GM20431 (cell line): ENCODE results near the gene DOCK1.
"Not testable (repeated sequence)": the region's sequence is repeated elsewhere in the genome, so short reads cannot be mapped to it uniquely, and the experiment has no call there.

ENCODE experiments used
- in situ Hi-C: fragments of 300-500 bp; cut with MseI, MboI; formaldehyde crosslinking; loops from one replicate; pipeline ENCODE4 v1.15.0; 2020; ENCODE audit warnings: low sequenced_read_pairs; ENCODE audit not compliant: unreplicated experiment

Gene DOCK1

GRCh38 chr10:126899529-126899928, 5.7 kb upstream of the DOCK1 start:
- in situ Hi-C loops: not testable (repeated sequence)

- in situ Hi-C loops: no loop called here
These were observed 3.1 kb upstream of the DOCK1 start for GRCh38 chr10:126902157-126902556.

GRCh38 chr10:126903656-126904360, 1.4 kb upstream of the DOCK1 start:
- in situ Hi-C loops: no loop called here

GRCh38 chr10:126904516-126904817, 761 bp upstream of the DOCK1 start:
- in situ Hi-C loops: no loop called here

- in situ Hi-C loops: no loop called here
These were observed 812 bp downstream of the DOCK1 start for GRCh38 chr10:126905776-126906703.

GRCh38 chr10:126906704-126907422, 1.6 kb downstream of the DOCK1 start:
- in situ Hi-C loops: no loop called here

- in situ Hi-C loops: no loop called here
These were observed 2.3 kb downstream of the DOCK1 start for GRCh38 chr10:126907423-126907970.

- in situ Hi-C loops: no loop called here
These were observed 3.0 kb downstream of the DOCK1 start for GRCh38 chr10:126908225-126908624.

GRCh38 chr10:126908729-126909128, 3.5 kb downstream of the DOCK1 start:
- in situ Hi-C loops: no loop called here

GRCh38 chr10:126909147-126909546, 3.9 kb downstream of the DOCK1 start:
- in situ Hi-C loops: no loop called here

- in situ Hi-C loops: no loop called here
These were observed 5.0 kb downstream of the DOCK1 start for GRCh38 chr10:126910196-126910595.

- in situ Hi-C loops: no loop called here
These were observed 5.6 kb downstream of the DOCK1 start for GRCh38 chr10:126910798-126911197.

- in situ Hi-C loops: no loop called here
These were observed 6.1 kb downstream of the DOCK1 start for GRCh38 chr10:126911301-126911700.

- in situ Hi-C loops: no loop called here
These were observed 8.1 kb downstream of the DOCK1 start for GRCh38 chr10:126913316-126913715.

- in situ Hi-C loops: no loop called here
These were observed 9.3 kb downstream of the DOCK1 start for GRCh38 chr10:126914561-126914960.

- in situ Hi-C loops: not testable (repeated sequence)
These were observed 11.7 kb downstream of the DOCK1 start for GRCh38 chr10:126916952-126917351.

GRCh38 chr10:126917375-126917774, 12.1 kb downstream of the DOCK1 start:
- in situ Hi-C loops: no loop called here

GRCh38 chr10:126917975-126918908, 13.0 kb downstream of the DOCK1 start:
- in situ Hi-C loops: no loop called here

GRCh38 chr10:126919426-126919825, 14.2 kb downstream of the DOCK1 start:
- in situ Hi-C loops: no loop called here
